Fibroblast of the conjunctiva (primary cell): ENCODE results near the gene ZNF782.
"Not testable (repeated sequence)": the region's sequence is repeated elsewhere in the genome, so short reads cannot be mapped to it uniquely, and the experiment has no call there.

Experiments used
- DNase-seq: peaks from one replicate; pipeline ENCODE4 v3.0.0-alpha.2; 2010; ENCODE audit warnings: low read depth

ZNF782 gene

GRCh38 chr9:96854651-96855273 lies 448 bp upstream of the ZNF782 start:
- no peak for DNase-seq

- DNase-seq: no peak
These were observed 1.6 kb downstream of the ZNF782 start for GRCh38 chr9:96852676-96853075.

GRCh38 chr9:96844040-96844439 lies 10.3 kb downstream of the ZNF782 start:
- no peak for DNase-seq

- no peak for DNase-seq
These were observed 35.8 kb downstream of the ZNF782 start for GRCh38 chr9:96818533-96818932.

- no peak for DNase-seq
These were observed 36.3 kb downstream of the ZNF782 start for GRCh38 chr9:96817973-96818372.

GRCh38 chr9:96813607-96814006 lies 40.7 kb downstream of the ZNF782 start:
- no peak for DNase-seq

- DNase-seq: not testable (repeated sequence)
These were observed 55.4 kb downstream of the ZNF782 start for GRCh38 chr9:96798959-96799358.

GRCh38 chr9:96784021-96784420 lies 70.3 kb downstream of the ZNF782 start:
- DNase-seq: no peak

- DNase-seq: no peak
These were observed 72.1 kb downstream of the ZNF782 start for GRCh38 chr9:96782235-96782634.

GRCh38 chr9:96781552-96781951 lies 72.8 kb downstream of the ZNF782 start:
- no peak for DNase-seq

- no peak for DNase-seq
These were observed 75.2 kb downstream of the ZNF782 start for GRCh38 chr9:96779089-96779488.

GRCh38 chr9:96777426-96777864 lies 76.9 kb downstream of the ZNF782 start:
- DNase-seq: no peak

- DNase-seq: no peak
These were observed 83.2 kb downstream of the ZNF782 start for GRCh38 chr9:96771124-96771523.

GRCh38 chr9:96769989-96770388 lies 84.3 kb downstream of the ZNF782 start:
- no peak for DNase-seq
